Epithelial cell of proximal tubule (primary cell): Measurements from ENCODE around the gene HOXA3. TPM values are rescaled to one million over a fixed set of nuclear protein-coding genes. Genes with fewer than 3 reads are reported as not detected.

Source experiments
- DNase-seq: peaks from one replicate; pipeline ENCODE4 v3.0.0-alpha.2; 2011; ENCODE audit warnings: low read depth
- H3K4me3 ChIP-seq: 2 replicates; pipeline ENCODE4 v1.5.1; 2011; ENCODE audit warnings: low read depth, mild to moderate bottlenecking, low read length
- total RNA-seq: library from RNA; depleted of rRNA; stranded (reverse); fragments of >200 nt; gene quantifications from 2 replicates; pipeline ENCODE4 v1.2.3, GENCODE V29; 2015
- TF ChIP-seq, protein P1 (sequence below): conservative IDR thresholded peaks from 2 replicates; pipeline ENCODE4 v1.5.1; 2012; ENCODE audit warnings: low read depth, mild to moderate bottlenecking, low read length

HOXA3 gene
- total RNA-seq, 1 donor from 2014 or later = 33.2 TPM

GRCh38 chr7:27094304-27095049, 57.9 kb downstream of the HOXA3 start:
- no peak for DNase-seq
- peak overlapping the region; percentile 96 for H3K4me3 ChIP-seq
- TF ChIP-seq, protein P1, sequence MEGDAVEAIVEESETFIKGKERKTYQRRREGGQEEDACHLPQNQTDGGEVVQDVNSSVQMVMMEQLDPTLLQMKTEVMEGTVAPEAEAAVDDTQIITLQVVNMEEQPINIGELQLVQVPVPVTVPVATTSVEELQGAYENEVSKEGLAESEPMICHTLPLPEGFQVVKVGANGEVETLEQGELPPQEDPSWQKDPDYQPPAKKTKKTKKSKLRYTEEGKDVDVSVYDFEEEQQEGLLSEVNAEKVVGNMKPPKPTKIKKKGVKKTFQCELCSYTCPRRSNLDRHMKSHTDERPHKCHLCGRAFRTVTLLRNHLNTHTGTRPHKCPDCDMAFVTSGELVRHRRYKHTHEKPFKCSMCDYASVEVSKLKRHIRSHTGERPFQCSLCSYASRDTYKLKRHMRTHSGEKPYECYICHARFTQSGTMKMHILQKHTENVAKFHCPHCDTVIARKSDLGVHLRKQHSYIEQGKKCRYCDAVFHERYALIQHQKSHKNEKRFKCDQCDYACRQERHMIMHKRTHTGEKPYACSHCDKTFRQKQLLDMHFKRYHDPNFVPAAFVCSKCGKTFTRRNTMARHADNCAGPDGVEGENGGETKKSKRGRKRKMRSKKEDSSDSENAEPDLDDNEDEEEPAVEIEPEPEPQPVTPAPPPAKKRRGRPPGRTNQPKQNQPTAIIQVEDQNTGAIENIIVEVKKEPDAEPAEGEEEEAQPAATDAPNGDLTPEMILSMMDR = no peak

DNA sequence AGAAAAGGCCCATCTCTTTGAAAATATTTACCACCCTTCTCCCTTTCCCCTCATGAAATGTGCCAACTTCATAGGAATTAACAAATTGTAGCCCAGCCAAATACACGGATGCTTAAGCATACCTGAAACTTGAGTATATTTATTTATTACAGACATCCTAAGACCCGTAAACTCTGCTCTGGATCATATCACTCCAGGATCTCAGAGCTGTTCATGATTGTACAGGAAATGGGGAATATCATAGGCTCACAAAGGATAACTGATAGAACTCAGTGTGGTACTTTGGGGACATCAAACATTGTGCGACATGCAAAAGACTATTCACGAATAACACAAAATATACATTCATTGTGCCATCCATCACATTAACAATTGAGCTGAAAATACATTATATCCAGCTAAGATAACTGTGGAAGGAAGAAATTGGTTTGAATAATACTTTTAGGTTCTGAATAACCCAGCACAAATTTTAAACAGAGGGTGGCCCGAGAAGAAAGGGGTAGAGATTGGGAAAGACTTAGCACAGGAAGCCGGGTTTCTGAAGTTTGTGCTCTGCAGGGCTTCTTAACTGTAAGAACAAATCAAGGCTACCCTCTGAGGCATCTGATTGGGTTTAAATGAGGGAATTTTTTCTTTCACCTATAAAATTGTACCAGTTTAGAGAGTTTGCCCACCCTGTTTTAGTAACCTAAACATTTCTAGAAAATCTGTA, 59.0 kb downstream of the HOXA3 start:
- TF ChIP-seq, protein P1 = no peak
- DNase-seq = no peak
- no peak overlapping the region for H3K4me3 ChIP-seq

DNA sequence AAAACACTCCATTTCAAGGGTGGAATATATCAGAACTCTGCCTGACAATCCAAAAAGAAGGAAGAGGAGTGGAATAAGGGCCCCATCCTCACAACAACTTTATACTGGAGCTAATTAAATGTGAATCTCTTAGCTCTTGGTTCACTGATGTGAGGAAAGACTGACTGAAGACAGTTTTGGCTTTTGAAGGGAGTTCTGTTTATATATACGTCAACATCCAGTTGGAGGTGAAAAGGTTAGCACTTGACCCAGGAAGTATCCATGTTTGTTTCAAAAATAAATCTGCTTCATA, 59.6 kb downstream of the HOXA3 start:
- no peak for DNase-seq
- H3K4me3 ChIP-seq = no peak overlapping the region
- TF ChIP-seq, protein P1 = no peak

GRCh38 chr7:27091941-27092818, 60.2 kb downstream of the HOXA3 start:
- TF ChIP-seq, protein P1 = no peak
- DNase-seq = no peak
- H3K4me3 ChIP-seq = no peak overlapping the region

DNA sequence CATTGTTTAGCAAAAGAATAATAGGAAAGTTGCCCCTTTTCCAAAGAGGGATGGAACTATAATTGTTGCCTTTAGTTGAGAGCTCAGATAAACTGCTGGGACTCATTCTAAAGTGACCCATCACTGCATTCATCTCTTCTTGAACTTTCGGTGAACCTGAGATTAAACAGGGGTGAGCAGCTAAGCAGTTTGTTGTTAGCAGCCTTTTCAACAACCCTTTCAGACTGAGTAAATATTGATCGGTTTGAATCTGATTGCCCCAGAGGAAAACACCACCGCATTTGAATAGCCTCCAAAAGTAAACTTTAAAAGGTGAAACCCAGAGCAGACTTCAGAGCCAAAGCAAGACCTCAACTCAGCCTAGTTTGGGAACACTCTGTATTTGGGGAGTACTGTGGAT, 61.3 kb downstream of the HOXA3 start:
- DNase-seq = no peak
- TF ChIP-seq, protein P1 = no peak
- no peak overlapping the region for H3K4me3 ChIP-seq

GRCh38 chr7:27088002-27088922, 64.1 kb downstream of the HOXA3 start:
- TF ChIP-seq, protein P1 = no peak
- H3K4me3 ChIP-seq = no peak overlapping the region
- DNase-seq = no peak
